ENCODE measurements around the gene ROCK2. TPM values are rescaled to one million over a fixed set of nuclear protein-coding genes. Genes with fewer than 3 reads are reported as not detected.

ROCK2 gene
- total RNA-seq, 4 donors from 2014 or later: 127 to 571 (median 186) TPM

DNA sequence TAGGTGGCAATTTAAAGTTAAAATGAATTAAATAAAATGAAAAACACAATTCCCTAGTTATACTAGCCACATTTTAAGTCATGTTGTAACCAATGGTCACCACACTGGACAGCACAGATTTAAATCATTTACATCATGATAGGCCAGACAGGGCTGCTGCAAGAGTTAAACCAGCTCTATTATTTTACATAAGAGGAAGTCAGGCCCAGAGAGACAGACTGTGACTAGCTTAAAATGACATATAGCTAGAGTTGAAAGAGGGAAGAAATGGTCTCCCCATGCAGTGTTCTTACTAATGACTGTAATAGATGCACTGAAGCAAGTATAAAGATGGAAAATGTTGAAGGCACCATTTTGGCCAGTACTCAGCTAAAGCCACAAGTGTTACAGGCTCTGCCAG, 119.5 kb downstream of the ROCK2 start:
- TF ChIP-seq, protein P1, sequence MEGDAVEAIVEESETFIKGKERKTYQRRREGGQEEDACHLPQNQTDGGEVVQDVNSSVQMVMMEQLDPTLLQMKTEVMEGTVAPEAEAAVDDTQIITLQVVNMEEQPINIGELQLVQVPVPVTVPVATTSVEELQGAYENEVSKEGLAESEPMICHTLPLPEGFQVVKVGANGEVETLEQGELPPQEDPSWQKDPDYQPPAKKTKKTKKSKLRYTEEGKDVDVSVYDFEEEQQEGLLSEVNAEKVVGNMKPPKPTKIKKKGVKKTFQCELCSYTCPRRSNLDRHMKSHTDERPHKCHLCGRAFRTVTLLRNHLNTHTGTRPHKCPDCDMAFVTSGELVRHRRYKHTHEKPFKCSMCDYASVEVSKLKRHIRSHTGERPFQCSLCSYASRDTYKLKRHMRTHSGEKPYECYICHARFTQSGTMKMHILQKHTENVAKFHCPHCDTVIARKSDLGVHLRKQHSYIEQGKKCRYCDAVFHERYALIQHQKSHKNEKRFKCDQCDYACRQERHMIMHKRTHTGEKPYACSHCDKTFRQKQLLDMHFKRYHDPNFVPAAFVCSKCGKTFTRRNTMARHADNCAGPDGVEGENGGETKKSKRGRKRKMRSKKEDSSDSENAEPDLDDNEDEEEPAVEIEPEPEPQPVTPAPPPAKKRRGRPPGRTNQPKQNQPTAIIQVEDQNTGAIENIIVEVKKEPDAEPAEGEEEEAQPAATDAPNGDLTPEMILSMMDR (IDR thresholded peaks at IDR 0.05; ENCODE audit: low read depth): no peak

DNA sequence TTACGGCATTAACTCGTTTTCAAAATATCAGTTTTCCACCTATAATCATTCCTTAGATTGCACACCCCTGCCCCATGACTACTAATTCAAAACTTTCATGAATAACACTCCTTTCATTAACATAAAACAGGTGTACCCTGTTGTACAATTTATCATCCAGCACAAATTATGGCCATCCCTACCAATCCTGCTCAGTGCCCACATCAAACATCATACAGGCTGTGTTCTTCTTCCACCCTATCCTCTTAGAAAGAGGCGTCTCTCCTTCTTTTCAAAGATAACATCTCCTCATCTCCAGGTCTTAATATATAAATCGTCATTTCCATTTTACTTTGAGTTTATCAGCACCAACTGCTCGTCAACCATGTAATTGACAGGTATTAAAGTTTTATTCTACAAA, 121.6 kb downstream of the ROCK2 start:
- TF ChIP-seq, protein P1 (IDR thresholded peaks at IDR 0.05; ENCODE audit: low read depth): no peak

DNA sequence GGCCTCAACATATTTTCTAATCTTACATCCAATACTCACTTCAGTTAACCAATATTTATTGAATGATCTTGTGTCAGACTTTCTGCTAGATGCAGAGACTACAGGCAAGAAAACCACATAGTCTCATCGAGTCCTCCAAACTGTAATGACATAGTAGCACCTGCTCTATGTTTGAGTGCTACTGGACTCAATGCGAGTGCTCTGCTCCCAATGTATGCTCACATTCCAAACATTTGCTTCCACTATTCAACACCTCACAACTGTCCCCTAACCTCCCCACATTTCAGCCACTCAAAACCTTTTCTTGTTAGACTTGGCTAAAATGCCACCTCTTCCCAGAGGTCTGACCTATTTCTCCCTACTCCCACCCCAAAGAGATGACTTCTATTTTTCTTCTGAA, 124.0 kb downstream of the ROCK2 start:
- TF ChIP-seq, protein P1 (IDR thresholded peaks at IDR 0.05; ENCODE audit: low read depth): no peak

DNA sequence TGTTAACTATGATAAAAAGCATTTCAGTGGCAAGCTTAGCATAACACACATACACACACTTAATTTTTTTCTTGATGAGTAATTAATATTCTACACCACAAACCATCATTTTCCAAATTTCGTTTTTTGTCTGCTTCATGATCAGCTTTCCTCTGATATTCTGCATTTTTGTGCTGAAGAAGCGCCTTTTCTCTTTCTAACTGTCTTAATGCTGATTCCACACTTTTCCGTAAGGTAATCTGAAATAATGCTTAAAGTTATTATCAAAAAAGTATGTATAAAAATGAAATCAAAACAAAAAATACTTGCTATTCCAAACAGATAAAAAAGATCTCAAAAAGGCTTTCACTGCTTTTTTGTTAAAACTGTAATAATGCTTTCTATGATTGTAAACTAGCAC, 129.0 kb downstream of the ROCK2 start:
- TF ChIP-seq, protein P1 (IDR thresholded peaks at IDR 0.05; ENCODE audit: low read depth): no peak

DNA sequence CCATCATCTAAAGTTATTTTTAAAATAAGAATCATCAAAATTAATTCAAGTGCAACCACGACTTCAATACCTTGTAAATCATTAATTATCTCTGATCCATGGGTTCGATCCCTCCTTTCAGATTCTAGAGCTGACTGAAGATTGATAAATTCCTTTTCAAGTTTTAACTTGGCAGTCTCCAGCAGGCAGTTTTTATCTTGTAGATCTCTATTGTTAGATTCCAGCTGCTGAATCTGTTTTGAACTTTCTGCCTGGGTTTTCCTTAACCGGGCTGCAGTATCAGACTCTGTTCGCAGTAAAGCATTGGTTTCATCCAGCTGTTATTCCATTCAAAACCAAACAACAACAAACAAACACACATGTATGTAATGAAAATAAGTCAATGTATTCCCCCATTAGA, 129.7 kb downstream of the ROCK2 start:
- TF ChIP-seq, protein P1 (IDR thresholded peaks at IDR 0.05; ENCODE audit: low read depth): no peak

DNA sequence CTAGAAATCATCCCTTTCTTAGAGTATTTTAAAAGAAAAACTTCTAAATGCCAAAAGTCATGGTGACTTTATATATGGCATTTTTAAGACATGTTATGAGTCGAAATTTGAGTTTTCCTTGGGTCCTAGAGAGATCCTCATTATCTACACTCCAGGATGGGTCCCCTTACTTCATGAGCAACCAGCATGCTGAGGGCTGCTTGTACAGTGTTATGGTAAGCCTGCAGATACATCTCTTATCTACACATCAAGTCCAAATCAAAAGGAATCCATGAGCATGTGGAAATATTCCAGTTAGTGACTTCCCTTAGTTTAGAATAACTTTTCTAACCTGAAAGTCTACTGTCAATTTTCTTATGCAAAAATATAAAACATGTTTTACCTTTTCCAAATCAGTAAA, 130.5 kb downstream of the ROCK2 start:
- TF ChIP-seq, protein P1 (IDR thresholded peaks at IDR 0.05; ENCODE audit: low read depth): no peak

DNA sequence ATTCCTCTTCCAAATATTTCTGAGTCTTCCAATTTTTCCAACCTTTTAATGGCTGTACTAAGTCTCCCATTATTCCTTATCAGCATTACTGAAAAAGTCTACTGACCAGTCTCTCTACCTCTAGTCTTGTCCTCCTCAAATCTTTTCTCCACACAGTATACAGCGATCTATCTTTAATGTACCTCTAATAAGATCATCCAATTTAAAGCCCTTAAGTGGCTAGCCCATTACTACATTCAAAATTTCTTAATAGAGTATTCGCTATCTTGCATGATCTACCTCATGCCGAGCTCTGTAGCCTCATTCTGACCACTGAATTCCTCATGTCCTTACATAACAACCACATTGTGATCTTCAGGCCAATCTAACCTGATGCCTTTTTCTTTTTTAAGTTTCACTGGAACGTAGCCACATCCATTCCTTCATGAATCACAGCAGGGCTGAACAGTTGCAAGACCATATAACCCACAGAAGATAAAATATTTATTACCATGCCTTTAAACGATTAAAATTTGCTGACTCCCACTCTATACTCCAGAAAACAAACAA, 131.3 kb downstream of the ROCK2 start:
- TF ChIP-seq, protein P1 (IDR thresholded peaks at IDR 0.05; ENCODE audit: low read depth): no peak

All from subcutaneous adipose tissue (tissue), 4 donors.